ENCODE measurements around the gene ANK2. TPM values are rescaled to one million over a fixed set of nuclear protein-coding genes. Genes with fewer than 3 reads are reported as not detected.

ANK2 gene
- total and polyA plus RNA-seq, 2 experiments from 2014 or later: 10.9 to 25.9 TPM

GRCh38 chr4:113073451-113074005 lies 24.1 kb downstream of the ANK2 start:
- Histone ChIP-seq H3K27ac (no peak overlapping the region), H3K9me2 (ENCODE audit: insufficient read depth) (no peaks in the 10 kb centered on the region), H3K27me3 (replicated peaks; ENCODE audit: insufficient read depth) (no peaks in the 10 kb centered on the region), H3K36me3 (ENCODE audit: low read depth) (no peaks in the 10 kb centered on the region), H3K79me2 (ENCODE audit: insufficient read depth) (no peaks in the 10 kb centered on the region), H2AFZ (no peak overlapping the region), H3F3A (ENCODE audit: insufficient read depth) (no peaks in the 10 kb centered on the region), H4K20me1 (ENCODE audit: insufficient read depth) (no peaks in the 10 kb centered on the region), H3K4me3 (no peak overlapping the region), H3K4me1 (ENCODE audit: insufficient read depth) (peaks cover 8% of the 10 kb centered on the region), H3K9ac (no peak overlapping the region), H3K4me2 (ENCODE audit: unreplicated experiment) (no peak overlapping the region), H3K9me3 (ENCODE audit: low read depth) (no peaks in the 10 kb centered on the region)
- no peak for TF ChIP-seq EZH2 (IDR thresholded peaks at IDR 0.05; ENCODE audit: insufficient read depth, poor library complexity, severe bottlenecking)
- TF ChIP-seq EZH2phosphoT487 (IDR thresholded peaks at IDR 0.05; ENCODE audit: insufficient read depth, low read depth): no peak
- DNase-seq: no peak
- in situ Hi-C loops (cut with MboI): no loop called here
- 85% methylated on average over 9 of the region's 9 CpGs for WGBS, 2 experiments (ENCODE audit: low coverage in 1 of 2, low lambda C conversion rate in 2 of 2, missing lambda C conversion rate in 2 of 2)

- Histone ChIP-seq H3K9ac (no peak overlapping the region), H3K9me2 (ENCODE audit: insufficient read depth) (no peaks in the 10 kb centered on the region), H3K79me2 (ENCODE audit: insufficient read depth) (no peaks in the 10 kb centered on the region), H3F3A (ENCODE audit: insufficient read depth) (no peaks in the 10 kb centered on the region), H4K20me1 (ENCODE audit: insufficient read depth) (no peaks in the 10 kb centered on the region), H3K9me3 (ENCODE audit: low read depth) (no peaks in the 10 kb centered on the region), H3K36me3 (ENCODE audit: low read depth) (no peaks in the 10 kb centered on the region), H3K27ac (no peak overlapping the region), H2AFZ (no peak overlapping the region), H3K27me3 (replicated peaks; ENCODE audit: insufficient read depth) (no peaks in the 10 kb centered on the region), H3K4me1 (ENCODE audit: insufficient read depth) (no peaks in the 10 kb centered on the region), H3K4me2 (ENCODE audit: unreplicated experiment) (no peak overlapping the region), H3K4me3 (no peak overlapping the region)
- 13 to 19% methylated on average over 1 of the region's 1 CpG for WGBS, 2 experiments (ENCODE audit: low coverage in 1 of 2, low lambda C conversion rate in 2 of 2, missing lambda C conversion rate in 2 of 2)
- no peak for TF ChIP-seq EZH2phosphoT487 (IDR thresholded peaks at IDR 0.05; ENCODE audit: insufficient read depth, low read depth)
- no peak for TF ChIP-seq EZH2 (IDR thresholded peaks at IDR 0.05; ENCODE audit: insufficient read depth, poor library complexity, severe bottlenecking)
- DNase-seq: no peak
- in situ Hi-C loops (cut with MboI): no loop called here
Observed at GRCh38 chr4:113077575-113077974, 28.1 kb downstream of the ANK2 start.

GRCh38 chr4:113078066-113078465 lies 28.6 kb downstream of the ANK2 start:
- WGBS, 2 experiments (ENCODE audit: low coverage in 1 of 2, low lambda C conversion rate in 2 of 2, missing lambda C conversion rate in 2 of 2): 92 to 94% methylated on average over 5 of the region's 5 CpGs
- Histone ChIP-seq H3K27me3 (replicated peaks; ENCODE audit: insufficient read depth) (no peaks in the 10 kb centered on the region), H3K36me3 (ENCODE audit: low read depth) (no peaks in the 10 kb centered on the region)

GRCh38 chr4:113080050-113080449 lies 30.6 kb downstream of the ANK2 start:
- no peaks in the 10 kb centered on the region for H3F3A ChIP-seq (ENCODE audit: insufficient read depth)
- H3K27me3 ChIP-seq (replicated peaks; ENCODE audit: insufficient read depth): no peaks in the 10 kb centered on the region
- 87 to 88% methylated on average over 9 of the region's 9 CpGs for WGBS, 2 experiments (ENCODE audit: low coverage in 1 of 2, low lambda C conversion rate in 2 of 2, missing lambda C conversion rate in 2 of 2)
- H3K4me3 ChIP-seq: no peak overlapping the region
- H3K9me2 ChIP-seq (ENCODE audit: insufficient read depth): no peaks in the 10 kb centered on the region
- H3K9me3 ChIP-seq (ENCODE audit: low read depth): no peaks in the 10 kb centered on the region
- H3K4me1 ChIP-seq (ENCODE audit: insufficient read depth): no peaks in the 10 kb centered on the region
- H3K27ac ChIP-seq: no peak overlapping the region
- TF ChIP-seq EZH2phosphoT487 (IDR thresholded peaks at IDR 0.05; ENCODE audit: insufficient read depth, low read depth): no peak
- no peak for TF ChIP-seq EZH2 (IDR thresholded peaks at IDR 0.05; ENCODE audit: insufficient read depth, poor library complexity, severe bottlenecking)
- no peak overlapping the region for H2AFZ ChIP-seq
- no peak overlapping the region for H3K4me2 ChIP-seq (ENCODE audit: unreplicated experiment)
- no peaks in the 10 kb centered on the region for H3K36me3 ChIP-seq (ENCODE audit: low read depth)
- no peaks in the 10 kb centered on the region for H4K20me1 ChIP-seq (ENCODE audit: insufficient read depth)
- no peak overlapping the region for H3K9ac ChIP-seq
- no peaks in the 10 kb centered on the region for H3K79me2 ChIP-seq (ENCODE audit: insufficient read depth)
- DNase-seq: peak; percentile 66
- in situ Hi-C loops (cut with MboI): no loop called here

More at GRCh38 chr4:113078066-113078465, 28.6 kb downstream of the ANK2 start:
- Histone ChIP-seq H3K9me2 (ENCODE audit: insufficient read depth) (no peaks in the 10 kb centered on the region), H4K20me1 (ENCODE audit: insufficient read depth) (no peaks in the 10 kb centered on the region), H3K4me3 (no peak overlapping the region), H3K9ac (no peak overlapping the region), H2AFZ (no peak overlapping the region), H3K27ac (no peak overlapping the region), H3K4me2 (ENCODE audit: unreplicated experiment) (no peak overlapping the region), H3K4me1 (ENCODE audit: insufficient read depth) (no peaks in the 10 kb centered on the region), H3F3A (ENCODE audit: insufficient read depth) (no peaks in the 10 kb centered on the region), H3K9me3 (ENCODE audit: low read depth) (no peaks in the 10 kb centered on the region), H3K79me2 (ENCODE audit: insufficient read depth) (no peaks in the 10 kb centered on the region)
- DNase-seq: no peak
- in situ Hi-C loops (cut with MboI): no loop called here
- TF ChIP-seq EZH2 (IDR thresholded peaks at IDR 0.05; ENCODE audit: insufficient read depth, poor library complexity, severe bottlenecking) (no peak), EZH2phosphoT487 (IDR thresholded peaks at IDR 0.05; ENCODE audit: insufficient read depth, low read depth) (no peak)

GRCh38 chr4:113080624-113081023 lies 31.2 kb downstream of the ANK2 start:
- WGBS, 2 experiments (ENCODE audit: low coverage in 1 of 2, low lambda C conversion rate in 2 of 2, missing lambda C conversion rate in 2 of 2): 69% methylated on average over 2 of the region's 2 CpGs

More at GRCh38 chr4:113080624-113081023, 31.2 kb downstream of the ANK2 start:
- DNase-seq: no peak
- Histone ChIP-seq H3K36me3 (ENCODE audit: low read depth) (no peaks in the 10 kb centered on the region), H4K20me1 (ENCODE audit: insufficient read depth) (no peaks in the 10 kb centered on the region), H3K4me2 (ENCODE audit: unreplicated experiment) (no peak overlapping the region), H3K9me3 (ENCODE audit: low read depth) (no peaks in the 10 kb centered on the region), H3K79me2 (ENCODE audit: insufficient read depth) (no peaks in the 10 kb centered on the region), H3K4me1 (ENCODE audit: insufficient read depth) (no peaks in the 10 kb centered on the region), H3F3A (ENCODE audit: insufficient read depth) (no peaks in the 10 kb centered on the region), H3K4me3 (no peak overlapping the region), H2AFZ (no peak overlapping the region), H3K9me2 (ENCODE audit: insufficient read depth) (no peaks in the 10 kb centered on the region), H3K27me3 (replicated peaks; ENCODE audit: insufficient read depth) (no peaks in the 10 kb centered on the region), H3K9ac (no peak overlapping the region), H3K27ac (no peak overlapping the region)
- TF ChIP-seq EZH2phosphoT487 (IDR thresholded peaks at IDR 0.05; ENCODE audit: insufficient read depth, low read depth) (no peak), EZH2 (IDR thresholded peaks at IDR 0.05; ENCODE audit: insufficient read depth, poor library complexity, severe bottlenecking) (no peak)
- in situ Hi-C loops (cut with MboI): no loop called here

Measured in GM23248 (cell line).